Cerebellar cortex (tissue), 1 donor: ENCODE measurements around the gene C2CD3.

Source experiments
- DNase-seq: peaks from one replicate; pipeline ENCODE4 v3.0.0-alpha.2; 2015; ENCODE audit warnings: low spot score

The C2CD3 gene

GRCh38 chr11:74170694-74171629 is at the start of gene C2CD3, which contains the start of gene PPME1:
C2CD3 (minus strand) TSS chr11:74171002; CDS start chr11:74170792, 210 bp downstream.
PPME1 (plus strand) TSS chr11:74171289; CDS start chr11:74171422, 133 bp downstream.
- DNase-seq = peak; percentile 100

GRCh38 chr11:74220376-74220775 is 49.6 kb upstream of the C2CD3 start:
- no peak for DNase-seq

- no peak for DNase-seq
Observed at GRCh38 chr11:74212533-74212932, 41.7 kb upstream of the C2CD3 start.

GRCh38 chr11:74208507-74208906 is 37.7 kb upstream of the C2CD3 start:
- no peak for DNase-seq

GRCh38 chr11:74206746-74207145 is 35.9 kb upstream of the C2CD3 start:
- DNase-seq = no peak

- DNase-seq = no peak
Observed at GRCh38 chr11:74205181-74205580, 34.4 kb upstream of the C2CD3 start.

GRCh38 chr11:74204701-74205100 is 33.9 kb upstream of the C2CD3 start:
- no peak for DNase-seq

- no peak for DNase-seq
Observed at GRCh38 chr11:74203966-74204365, 33.2 kb upstream of the C2CD3 start.

- DNase-seq = no peak
Observed at GRCh38 chr11:74196781-74197486, 26.1 kb upstream of the C2CD3 start.

- no peak for DNase-seq
Observed at GRCh38 chr11:74195828-74196227, 25.0 kb upstream of the C2CD3 start.

GRCh38 chr11:74185695-74186094 is 14.9 kb upstream of the C2CD3 start:
- no peak for DNase-seq

GRCh38 chr11:74185285-74185684 is 14.5 kb upstream of the C2CD3 start:
- no peak for DNase-seq

GRCh38 chr11:74182635-74183034 is 11.8 kb upstream of the C2CD3 start:
- DNase-seq = no peak

GRCh38 chr11:74179234-74180052 is 8.6 kb upstream of the C2CD3 start:
- no peak for DNase-seq

- no peak for DNase-seq
Observed at GRCh38 chr11:74175920-74176319, 5.1 kb upstream of the C2CD3 start.

- peak; percentile 16 for DNase-seq
Observed at GRCh38 chr11:74171997-74172396, 1.2 kb upstream of the C2CD3 start.

GRCh38 chr11:74171630-74171968 is 797 bp upstream of the C2CD3 start:
- DNase-seq = no peak

- peak; percentile 18 for DNase-seq
Observed at GRCh38 chr11:74169738-74170458, 904 bp downstream of the C2CD3 start.

- no peak for DNase-seq
Observed at GRCh38 chr11:74168838-74169237, 2.0 kb downstream of the C2CD3 start.

- no peak for DNase-seq
Observed at GRCh38 chr11:74162681-74163467, 7.9 kb downstream of the C2CD3 start.

GRCh38 chr11:74159642-74160041 is 11.2 kb downstream of the C2CD3 start:
- DNase-seq = no peak
